Body of pancreas (tissue), 4 donors: ENCODE results near the gene ULK2. TPM values are rescaled to one million over a fixed set of nuclear protein-coding genes. Genes with fewer than 3 reads are reported as not detected.

Experiments used
- ATAC-seq: fragments of 150-250 bp; one replicate; pipeline ENCODE4 v1.9.1; 2016
- DNase-seq, 4 donors: peaks; one replicate each; pipeline ENCODE4 v3.0.0-alpha.2; 2019
- H3K27ac ChIP-seq, 4 donors: fragments of 200-600 bp; sonication (generic); 1 replicate in 3 of 4; 2 replicates in 1 of 4; pipeline versions ENCODE4 v1.5.1 to v1.6.1; 2016 to 2019; ENCODE audit warnings: mild to moderate bottlenecking in 1 of 4, mixed read lengths in 1 of 4, moderate library complexity in 1 of 4
- H3K27me3 ChIP-seq, 2 donors: fragments of 200-600 bp; sonication (generic); one replicate each; pipeline ENCODE4 v1.6.0; 2016; ENCODE audit warnings: mild to moderate bottlenecking in 1 of 2
- H3K36me3 ChIP-seq, 2 donors: fragments of 200-600 bp; sonication (generic); replicated peaks in 1 of 2; 2 replicates each; pipeline ENCODE4 v1.5.1; 2016; ENCODE audit warnings: low read depth in 2 of 2; ENCODE audit not compliant: insufficient read depth in 1 of 2
- H3K4me1 ChIP-seq: fragments of 200-600 bp; sonication (generic); one replicate; pipeline ENCODE4 v1.6.0; 2016
- H3K4me3 ChIP-seq, 2 donors: fragments of 200-600 bp; sonication (generic); 1 replicate in 1 of 2; 2 replicates in 1 of 2; pipeline ENCODE4 v1.5.1; 2016 to 2019
- H3K9me3 ChIP-seq, 3 donors: fragments of 200-600 bp; sonication (generic); 1 replicate in 2 of 3; 2 replicates in 1 of 3; pipeline ENCODE4 v1.5.1; 2016
- POLR2A ChIP-seq, 3 donors: fragments of 450-650 bp; IDR thresholded peaks; one replicate each; pipeline ENCODE4 v1.6.1; 2016; ENCODE audit warnings: antibody characterized with exemption in 3 of 3, mild to moderate bottlenecking in 2 of 3
- whole genome bisulfite sequencing, 2 donors: methylation state at CpG; one replicate each; pipeline ENCODE4 v1.1.5; 2017; 5-methylcytosine and 5-hydroxymethylcytosine counted together
- intact Hi-C: fragments of 100-400 bp; cut with DNase I; formaldehyde crosslinking; loops from one replicate; pipeline ENCODE4 v1.15.1; 2023
- total RNA-seq, 2 donors: library from RNA; depleted of rRNA; stranded (reverse); fragments of >200 nt; gene quantifications; one replicate each; pipeline ENCODE4 v1.1.0, GENCODE V29; 2016
- TF ChIP-seq, protein P1 (sequence below), 7 experiments: fragments of 450-650 bp in 4 of 7; fragments of 200-600 bp in 3 of 7; sonication (generic) in 3 of 7; IDR thresholded peaks; one replicate each; pipeline ENCODE4 v1.5.1; 2016 to 2019; ENCODE audit warnings: antibody characterized with exemption in 7 of 7

The ULK2 gene
- total RNA-seq, 2 donors from 2014 or later = 10.1 to 28.3 TPM

DNA sequence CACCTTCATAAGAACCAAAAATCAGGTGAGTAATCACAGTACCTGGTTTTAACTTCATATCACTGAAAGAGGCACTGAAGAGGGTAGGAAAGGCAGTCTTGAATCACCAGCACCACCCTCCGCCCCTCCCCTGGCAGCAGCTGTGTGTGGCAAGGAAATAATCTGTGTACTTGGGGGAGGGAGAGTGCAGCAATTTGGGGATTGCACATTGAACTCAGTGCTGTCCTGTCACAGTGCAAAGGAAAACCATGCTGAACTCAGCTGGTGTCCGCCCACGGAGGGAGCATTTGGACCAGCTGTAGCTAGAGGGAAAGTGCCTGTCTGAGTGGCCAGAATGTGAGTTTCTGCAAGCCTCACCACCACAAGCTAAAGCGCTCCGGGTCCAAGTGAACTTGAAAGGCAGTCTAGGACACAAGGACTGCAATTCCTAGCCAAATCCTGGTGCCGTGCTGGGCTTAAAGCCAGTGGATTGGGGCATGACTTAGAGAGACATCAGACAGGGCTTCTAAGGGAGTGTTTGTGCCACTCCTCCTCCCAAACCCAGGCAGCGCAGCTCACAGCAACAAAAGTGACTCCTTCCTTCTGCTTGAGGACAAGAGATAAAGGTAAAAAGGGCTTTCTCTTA is 79.9 kb downstream of the ULK2 start:
- no peak for TF ChIP-seq POLR2A (IDR thresholded peaks at IDR 0.05)
- TF ChIP-seq, protein P1, sequence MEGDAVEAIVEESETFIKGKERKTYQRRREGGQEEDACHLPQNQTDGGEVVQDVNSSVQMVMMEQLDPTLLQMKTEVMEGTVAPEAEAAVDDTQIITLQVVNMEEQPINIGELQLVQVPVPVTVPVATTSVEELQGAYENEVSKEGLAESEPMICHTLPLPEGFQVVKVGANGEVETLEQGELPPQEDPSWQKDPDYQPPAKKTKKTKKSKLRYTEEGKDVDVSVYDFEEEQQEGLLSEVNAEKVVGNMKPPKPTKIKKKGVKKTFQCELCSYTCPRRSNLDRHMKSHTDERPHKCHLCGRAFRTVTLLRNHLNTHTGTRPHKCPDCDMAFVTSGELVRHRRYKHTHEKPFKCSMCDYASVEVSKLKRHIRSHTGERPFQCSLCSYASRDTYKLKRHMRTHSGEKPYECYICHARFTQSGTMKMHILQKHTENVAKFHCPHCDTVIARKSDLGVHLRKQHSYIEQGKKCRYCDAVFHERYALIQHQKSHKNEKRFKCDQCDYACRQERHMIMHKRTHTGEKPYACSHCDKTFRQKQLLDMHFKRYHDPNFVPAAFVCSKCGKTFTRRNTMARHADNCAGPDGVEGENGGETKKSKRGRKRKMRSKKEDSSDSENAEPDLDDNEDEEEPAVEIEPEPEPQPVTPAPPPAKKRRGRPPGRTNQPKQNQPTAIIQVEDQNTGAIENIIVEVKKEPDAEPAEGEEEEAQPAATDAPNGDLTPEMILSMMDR (IDR thresholded peaks at IDR 0.05) = no peak
- no peak for DNase-seq
- intact Hi-C loops = no loop called here
- 92 to 95% methylated on average over 5 to 7 of the region's 7 CpGs for WGBS, 2 donors
- no peaks in the 10 kb centered on the region for H3K4me1 ChIP-seq
- H3K27me3 ChIP-seq = no peaks in the 10 kb centered on the region
- no peak for ATAC-seq
- no peak overlapping the region for H3K27ac ChIP-seq
- no peak overlapping the region for H3K4me3 ChIP-seq
- peaks cover 0 to 3% of the 10 kb centered on the region in 2 donors for H3K36me3 ChIP-seq
- H3K9me3 ChIP-seq = no peaks in the 10 kb centered on the region

DNA sequence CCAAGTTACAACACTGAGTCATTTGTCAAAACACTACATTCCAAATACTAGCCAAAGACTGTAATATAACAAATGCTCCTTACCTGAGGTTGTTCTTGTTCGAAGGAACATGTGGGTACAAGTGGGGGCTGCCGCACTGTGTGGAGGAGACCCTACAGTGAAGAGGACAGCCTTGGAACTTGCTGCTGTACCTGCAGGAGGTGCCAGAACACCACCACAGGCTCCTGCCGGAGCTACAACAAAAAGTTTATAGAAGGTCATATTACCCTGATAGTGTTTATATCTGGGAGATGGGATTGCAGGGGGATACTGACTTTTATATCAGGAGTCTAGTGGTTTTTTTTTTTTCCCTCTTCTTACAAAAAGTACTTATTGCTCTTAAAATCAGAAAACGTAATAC is 81.9 kb downstream of the ULK2 start:
- ATAC-seq = no peak
- WGBS, 2 donors = 66 to 73% methylated on average over 4 of the region's 4 CpGs
- no peak for DNase-seq
- TF ChIP-seq, protein P1 (IDR thresholded peaks at IDR 0.05) = no peak
- TF ChIP-seq POLR2A (IDR thresholded peaks at IDR 0.05) = no peak
- intact Hi-C loops = no loop called here
- H3K4me1 ChIP-seq = no peaks in the 10 kb centered on the region
- no peak overlapping the region for H3K27ac ChIP-seq
- H3K9me3 ChIP-seq = no peaks in the 10 kb centered on the region
- no peak overlapping the region for H3K4me3 ChIP-seq
- no peaks in the 10 kb centered on the region for H3K27me3 ChIP-seq
- peaks cover 0 to 1% of the 10 kb centered on the region in 2 donors for H3K36me3 ChIP-seq

DNA sequence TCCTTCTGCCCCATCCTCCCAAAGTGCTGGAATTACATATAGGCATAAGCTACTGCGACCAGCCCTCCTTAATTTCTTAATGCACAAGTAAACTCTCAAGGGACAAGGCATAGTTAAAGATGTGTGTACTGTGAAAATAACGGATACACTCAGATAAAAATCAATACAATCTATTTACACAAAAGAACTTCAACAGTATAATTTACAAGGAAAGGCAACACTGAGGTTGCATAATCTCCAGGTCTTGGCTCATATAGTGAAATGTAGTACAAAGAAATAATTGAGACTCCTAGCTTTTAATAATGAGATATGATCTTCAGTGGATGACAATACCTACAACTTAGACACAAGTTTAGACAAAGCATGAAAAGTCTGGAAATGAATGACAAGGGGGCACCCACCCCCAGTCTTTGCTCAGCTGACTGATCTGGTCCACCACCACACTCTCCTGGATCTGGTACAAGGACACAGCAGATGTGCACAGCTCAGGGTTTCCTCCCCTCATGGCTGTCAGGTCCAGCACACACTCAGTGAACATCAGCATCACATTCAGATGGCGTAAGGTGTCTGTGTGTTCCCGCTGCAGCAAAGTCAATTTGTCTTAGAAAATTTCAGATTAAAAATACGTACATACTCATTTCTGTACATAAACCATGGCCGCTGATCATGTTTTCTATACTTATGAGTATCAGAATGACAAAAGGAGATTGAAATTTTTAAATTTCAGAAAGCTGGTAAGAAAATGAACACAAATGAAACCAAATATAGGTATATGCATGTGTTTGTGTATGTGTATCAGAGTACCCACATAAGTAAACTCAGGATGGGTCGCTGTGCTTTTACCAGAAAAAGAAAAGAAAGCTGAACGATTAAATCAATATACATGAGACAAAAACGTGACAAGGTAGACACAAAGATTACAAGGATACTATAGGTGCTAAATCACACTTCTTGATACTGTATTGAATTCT is 86.0 kb downstream of the ULK2 start:
- no peak overlapping the region for H3K4me3 ChIP-seq
- no peaks in the 10 kb centered on the region for H3K4me1 ChIP-seq
- no peaks in the 10 kb centered on the region for H3K9me3 ChIP-seq
- H3K27ac ChIP-seq = no peak overlapping the region
- intact Hi-C loops = no loop called here
- TF ChIP-seq, protein P1 (IDR thresholded peaks at IDR 0.05) = no peak
- no peak for TF ChIP-seq POLR2A (IDR thresholded peaks at IDR 0.05)
- 79 to 86% methylated on average over 9 of the region's 9 CpGs for WGBS, 2 donors
- DNase-seq (no peak), ATAC-seq (no peak)
- H3K36me3 ChIP-seq = peaks cover 0 to 5% of the 10 kb centered on the region in 2 donors
- H3K27me3 ChIP-seq = no peaks in the 10 kb centered on the region

DNA sequence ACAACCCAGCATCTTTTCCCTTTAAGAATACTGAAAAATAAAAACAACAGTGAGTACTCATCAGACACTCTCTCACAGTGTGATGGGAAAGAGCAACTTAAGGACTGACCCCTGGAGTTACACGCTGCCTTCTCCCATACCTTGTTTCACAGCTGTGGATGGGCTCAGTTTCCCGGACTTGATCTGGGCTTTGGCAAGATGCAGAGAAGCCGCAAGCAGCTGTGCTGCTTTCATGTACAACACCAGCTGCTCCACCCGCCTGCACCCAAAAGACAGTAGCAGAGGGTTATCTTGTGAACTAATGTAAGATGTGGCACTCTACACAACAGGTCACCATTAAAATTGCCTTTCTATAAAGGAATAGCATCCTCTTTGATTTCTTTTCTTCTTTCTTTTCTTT is 86.9 kb downstream of the ULK2 start:
- no peak for ATAC-seq
- H3K27ac ChIP-seq = no peak overlapping the region
- H3K36me3 ChIP-seq = peaks cover 0 to 5% of the 10 kb centered on the region in 2 donors
- H3K27me3 ChIP-seq = no peaks in the 10 kb centered on the region
- TF ChIP-seq, protein P1 (IDR thresholded peaks at IDR 0.05) = no peak
- TF ChIP-seq POLR2A (IDR thresholded peaks at IDR 0.05) = no peak
- H3K4me1 ChIP-seq = no peaks in the 10 kb centered on the region
- intact Hi-C loops = no loop called here
- no peak overlapping the region for H3K4me3 ChIP-seq
- no peaks in the 10 kb centered on the region for H3K9me3 ChIP-seq
- no peak for DNase-seq
- 88 to 94% methylated on average over 4 of the region's 4 CpGs for WGBS, 2 donors
